K562 (cell line): ENCODE results near the gene PAN2. TPM values are rescaled to one million over a fixed set of nuclear protein-coding genes. Genes with fewer than 3 reads are reported as not detected.
A peak's percentile ranks its signal among the peaks of the same experiment; 100 is the strongest.

ENCODE experiments used
- C11orf30 ChIP-seq: fragments of 450-650 bp; IDR thresholded peaks from 2 replicates; pipeline ENCODE4 v1.6.1; 2016; ENCODE audit warnings: low read depth, mild to moderate bottlenecking
- CBX1 ChIP-seq: sonication (generic); IDR thresholded peaks from 2 replicates; pipeline ENCODE4 v1.6.1; 2016; ENCODE audit warnings: antibody characterized with exemption, low read depth, mild to moderate bottlenecking
- CBX5 ChIP-seq: IDR thresholded peaks from 2 replicates; pipeline ENCODE4 v1.6.1; 2014; ENCODE audit warnings: low read depth, borderline replicate concordance
- CCNT2 ChIP-seq: IDR thresholded peaks from 2 replicates; pipeline ENCODE4 v1.6.1; 2011; ENCODE audit warnings: borderline replicate concordance, low read depth, mild to moderate bottlenecking, moderate library complexity, mixed read lengths, low read length; ENCODE audit not compliant: insufficient read length; ENCODE audit errors: extremely low read depth
- L3MBTL2 ChIP-seq: fragments of 450-650 bp; IDR thresholded peaks from 2 replicates; pipeline ENCODE4 v1.6.1; 2016; ENCODE audit warnings: mild to moderate bottlenecking, moderate library complexity
- MED1 ChIP-seq: sonication (generic); formaldehyde crosslinking; IDR thresholded peaks from 2 replicates; pipeline ENCODE4 v1.8.1; 2023; ENCODE audit warnings: missing genetic modification reagents, borderline replicate concordance
- RHOXF2B ChIP-seq: fragments of 250-450 bp; sonication (Bioruptor Pico); conservative IDR thresholded peaks from 2 replicates; pipeline ENCODE4 v1.5.1; 2021
- RUNX1 ChIP-seq: sonication (generic); IDR thresholded peaks from 2 replicates; pipeline ENCODE4 v1.6.1; 2016; ENCODE audit warnings: antibody characterized with exemption, low read depth
- SIN3A ChIP-seq, 2 experiments: fragments of 150-350 bp in 1 of 2; IDR thresholded peaks; 2 replicates each; pipeline ENCODE4 v1.6.1; 2011 to 2016; ENCODE audit warnings: borderline replicate concordance in 2 of 2, low read depth in 2 of 2, low read length in 2 of 2, mild to moderate bottlenecking in 2 of 2, moderate library complexity in 2 of 2; ENCODE audit not compliant: control insufficient read depth in 1 of 2
- TRIM24 ChIP-seq, 2 experiments: fragments of 450-650 bp; IDR thresholded peaks; 2 replicates each; pipeline ENCODE4 v1.6.1; 2016
- USF2 ChIP-seq: sonication (generic); formaldehyde crosslinking; IDR thresholded peaks from 2 replicates; pipeline ENCODE4 v1.5.0; 2020; ENCODE audit warnings: missing genetic modification reagents
- ZBTB33 ChIP-seq: sonication (generic); formaldehyde crosslinking; IDR thresholded peaks from 2 replicates; pipeline ENCODE4 v1.8.1; 2023; ENCODE audit warnings: mild to moderate bottlenecking, missing genetic modification reagents
- ZFP1 ChIP-seq: fragments of 450-650 bp; formaldehyde crosslinking; IDR thresholded peaks from 2 replicates; pipeline ENCODE4 v1.4.0; 2020; ENCODE audit warnings: mild to moderate bottlenecking, mixed read lengths
- ZFP91 ChIP-seq: sonication (generic); formaldehyde crosslinking; IDR thresholded peaks from 2 replicates; pipeline ENCODE4 v1.8.0; 2022; ENCODE audit warnings: mild to moderate bottlenecking, missing genetic modification reagents
- ZKSCAN8 ChIP-seq: fragments of 200-800 bp; sonication (Bioruptor generic); IDR thresholded peaks from 2 replicates; pipeline ENCODE4 v1.6.1; 2016; ENCODE audit warnings: missing genetic modification characterization, missing compliant biosample characterization
- ZNF124 ChIP-seq: sonication (generic); formaldehyde crosslinking; IDR thresholded peaks from 2 replicates; pipeline ENCODE4 v1.8.1; 2022; ENCODE audit warnings: missing genetic modification reagents
- ZNF217 ChIP-seq: sonication (generic); formaldehyde crosslinking; IDR thresholded peaks from 2 replicates; pipeline ENCODE4 v1.8.0; 2022; ENCODE audit warnings: mild to moderate bottlenecking, missing genetic modification reagents
- polyA plus RNA-seq, 8 experiments: library from polyadenylated mRNA; depleted of rRNA in 4 of 8; stranded (reverse) in 5 of 8; unstranded in 3 of 8; fragments of >200 nt; fragmentation: Nextera tagmentation in 2 of 8; fragmentation: Illumina TruSeq in 1 of 8; extraction: Ambion mirVana in 2 of 8; extraction: Trizol in 1 of 8; gene quantifications; 2 replicates each; pipeline versions ENCODE4 v1.2.1 to v1.2.3, GENCODE V29; 2011 to 2014; ENCODE audit warnings: inconsistent platforms in 1 of 8, missing spikeins in 1 of 8
- total RNA-seq, 7 experiments: library from RNA; depleted of rRNA in 6 of 7; stranded (reverse); fragments of >200 nt in 6 of 7; fragmentation: Illumina TruSeq in 2 of 7; extraction: Trizol in 2 of 7; gene quantifications; 2 replicates each; pipeline versions ENCODE4 v1.2.1 to v1.2.3, GENCODE V29; 2011 to 2021; ENCODE audit warnings: low replicate concordance in 1 of 7
- TF ChIP-seq, protein P1 (sequence below): sonication (generic); formaldehyde crosslinking; IDR thresholded peaks from 2 replicates; pipeline ENCODE4 v1.8.0; 2023; ENCODE audit warnings: mild to moderate bottlenecking, missing genetic modification reagents
- TF ChIP-seq, protein P2 (sequence below), 3 experiments: fragments of 200-800 bp in 1 of 3; sonication (Bioruptor generic) in 1 of 3; sonication (generic) in 1 of 3; formaldehyde crosslinking in 1 of 3; IDR thresholded peaks; 2 replicates each; pipeline versions ENCODE4 v1.6.1 to v1.8.0; 2016 to 2022; ENCODE audit warnings: mild to moderate bottlenecking in 2 of 3, missing compliant biosample characterization in 2 of 3, missing genetic modification characterization in 2 of 3, missing genetic modification reagents in 1 of 3

The PAN2 gene
- total and polyA plus RNA-seq, 9 of the 15 experiments (the other 6 are each of a cell fraction or from before 2014, with no cell fraction given), result 15.0 to 66.1 (median 25.9) TPM

DNA sequence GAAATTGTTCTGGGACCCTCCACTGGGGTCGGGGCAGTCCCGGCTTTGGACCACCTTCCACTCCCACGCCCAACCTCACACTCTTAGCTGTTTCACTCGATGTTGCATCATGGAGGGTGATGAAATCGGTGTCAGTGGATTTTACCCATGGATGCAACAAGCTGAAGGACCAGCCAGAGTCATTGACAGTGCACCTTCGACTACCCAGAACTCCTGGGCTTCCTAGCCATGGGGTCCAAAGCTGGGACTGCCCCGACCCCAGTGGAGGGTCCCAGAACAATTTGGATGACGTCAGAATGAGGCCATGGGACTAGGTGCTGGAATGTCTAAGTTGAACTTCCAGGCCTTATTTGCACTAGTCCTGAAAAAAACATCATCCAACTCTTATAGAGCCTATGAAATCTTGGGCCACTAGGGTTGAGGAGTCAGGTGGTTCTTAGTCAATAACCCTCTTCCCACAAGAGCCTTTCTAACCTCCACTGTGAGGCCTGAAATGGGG, 4.0 kb upstream of the PAN2 start (continued):
- TF ChIP-seq, protein P1, sequence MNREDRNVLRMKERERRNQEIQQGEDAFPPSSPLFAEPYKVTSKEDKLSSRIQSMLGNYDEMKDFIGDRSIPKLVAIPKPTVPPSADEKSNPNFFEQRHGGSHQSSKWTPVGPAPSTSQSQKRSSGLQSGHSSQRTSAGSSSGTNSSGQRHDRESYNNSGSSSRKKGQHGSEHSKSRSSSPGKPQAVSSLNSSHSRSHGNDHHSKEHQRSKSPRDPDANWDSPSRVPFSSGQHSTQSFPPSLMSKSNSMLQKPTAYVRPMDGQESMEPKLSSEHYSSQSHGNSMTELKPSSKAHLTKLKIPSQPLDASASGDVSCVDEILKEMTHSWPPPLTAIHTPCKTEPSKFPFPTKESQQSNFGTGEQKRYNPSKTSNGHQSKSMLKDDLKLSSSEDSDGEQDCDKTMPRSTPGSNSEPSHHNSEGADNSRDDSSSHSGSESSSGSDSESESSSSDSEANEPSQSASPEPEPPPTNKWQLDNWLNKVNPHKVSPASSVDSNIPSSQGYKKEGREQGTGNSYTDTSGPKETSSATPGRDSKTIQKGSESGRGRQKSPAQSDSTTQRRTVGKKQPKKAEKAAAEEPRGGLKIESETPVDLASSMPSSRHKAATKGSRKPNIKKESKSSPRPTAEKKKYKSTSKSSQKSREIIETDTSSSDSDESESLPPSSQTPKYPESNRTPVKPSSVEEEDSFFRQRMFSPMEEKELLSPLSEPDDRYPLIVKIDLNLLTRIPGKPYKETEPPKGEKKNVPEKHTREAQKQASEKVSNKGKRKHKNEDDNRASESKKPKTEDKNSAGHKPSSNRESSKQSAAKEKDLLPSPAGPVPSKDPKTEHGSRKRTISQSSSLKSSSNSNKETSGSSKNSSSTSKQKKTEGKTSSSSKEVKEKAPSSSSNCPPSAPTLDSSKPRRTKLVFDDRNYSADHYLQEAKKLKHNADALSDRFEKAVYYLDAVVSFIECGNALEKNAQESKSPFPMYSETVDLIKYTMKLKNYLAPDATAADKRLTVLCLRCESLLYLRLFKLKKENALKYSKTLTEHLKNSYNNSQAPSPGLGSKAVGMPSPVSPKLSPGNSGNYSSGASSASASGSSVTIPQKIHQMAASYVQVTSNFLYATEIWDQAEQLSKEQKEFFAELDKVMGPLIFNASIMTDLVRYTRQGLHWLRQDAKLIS (CRISPR knock-in tag), result 0 out of 2 replicates have a peak, but pooled peaks have one; percentile 48
- TF ChIP-seq TRIM24 (IDR thresholded peaks at IDR 0.05) (peak; percentile 87), CBX1 (no peak), ZNF217 (CRISPR knock-in tag) (no peak), ZKSCAN8 (CRISPR knock-in tag) (0 out of 2 replicates have a peak, but pooled peaks have one; percentile 3), ZFP91 (CRISPR knock-in tag) (no peak), ZFP1 (CRISPR knock-in tag) (0 out of 2 replicates have a peak, but pooled peaks have one; percentile 4), RHOXF2B (no peak; the same call in 1 of the 2 replicates), RUNX1 (no peak), CCNT2 (no peak), CBX5 (no peak), C11orf30 (no peak), USF2 (CRISPR knock-in tag) (no peak), ZBTB33 (CRISPR knock-in tag) (no peak), MED1 (CRISPR knock-in tag) (no peak), SIN3A (IDR thresholded peaks at IDR 0.05; ENCODE audit: borderline replicate concordance in 2 of 2, control insufficient read depth in 1 of 2, low read depth in 2 of 2, low read length in 2 of 2) (no peak), ZNF124 (no peak), L3MBTL2 (peak; percentile 53; the same call in 1 of the 2 replicates)
- TF ChIP-seq, protein P2, sequence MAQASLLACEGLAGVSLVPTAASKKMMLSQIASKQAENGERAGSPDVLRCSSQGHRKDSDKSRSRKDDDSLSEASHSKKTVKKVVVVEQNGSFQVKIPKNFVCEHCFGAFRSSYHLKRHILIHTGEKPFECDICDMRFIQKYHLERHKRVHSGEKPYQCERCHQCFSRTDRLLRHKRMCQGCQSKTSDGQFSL (CRISPR knock-in tag; IDR thresholded peaks at IDR 0.05), result no peak
- TF ChIP-seq, protein P2 (tag; IDR thresholded peaks at IDR 0.05), result no peak
